GM04504 (cell line): Measurements from ENCODE around the gene FGD5.
A peak's percentile ranks its signal among the peaks of the same experiment; 100 is the strongest.

Source experiments
- DNase-seq: peaks from one replicate; pipeline ENCODE4 v3.0.0-alpha.2; 2012; ENCODE audit warnings: low read depth

FGD5 gene

DNA sequence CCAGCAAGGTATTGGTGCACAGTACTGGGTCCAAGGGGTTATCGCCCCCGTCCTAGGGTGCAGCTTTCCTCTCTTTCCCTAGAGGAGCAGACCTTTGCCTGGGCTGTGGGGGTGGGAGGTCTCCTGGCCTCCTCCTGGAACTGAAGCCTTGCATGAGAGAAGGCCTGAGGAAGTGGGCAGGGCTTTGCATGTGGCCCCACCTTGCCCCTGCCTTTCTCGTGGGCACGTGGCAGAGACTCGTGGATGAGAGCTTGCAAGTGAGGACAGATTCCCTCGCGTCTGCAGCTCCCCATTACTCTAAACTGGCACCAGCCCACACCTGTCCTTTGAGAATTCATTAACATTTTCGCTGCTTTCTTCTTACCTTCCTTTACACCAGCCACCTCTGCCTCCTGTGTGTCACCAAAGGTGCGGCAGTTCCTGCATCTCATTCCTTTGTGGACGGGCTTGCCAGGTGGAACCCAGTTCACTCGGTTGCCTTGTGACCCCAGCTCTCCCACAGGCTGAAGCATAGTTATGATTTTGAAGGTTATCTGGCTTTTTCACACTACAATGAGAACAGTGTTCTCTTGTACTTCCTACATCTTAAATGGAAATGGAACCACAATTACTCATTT lies 87.7 kb downstream of the FGD5 start:
- no peak for DNase-seq

DNA sequence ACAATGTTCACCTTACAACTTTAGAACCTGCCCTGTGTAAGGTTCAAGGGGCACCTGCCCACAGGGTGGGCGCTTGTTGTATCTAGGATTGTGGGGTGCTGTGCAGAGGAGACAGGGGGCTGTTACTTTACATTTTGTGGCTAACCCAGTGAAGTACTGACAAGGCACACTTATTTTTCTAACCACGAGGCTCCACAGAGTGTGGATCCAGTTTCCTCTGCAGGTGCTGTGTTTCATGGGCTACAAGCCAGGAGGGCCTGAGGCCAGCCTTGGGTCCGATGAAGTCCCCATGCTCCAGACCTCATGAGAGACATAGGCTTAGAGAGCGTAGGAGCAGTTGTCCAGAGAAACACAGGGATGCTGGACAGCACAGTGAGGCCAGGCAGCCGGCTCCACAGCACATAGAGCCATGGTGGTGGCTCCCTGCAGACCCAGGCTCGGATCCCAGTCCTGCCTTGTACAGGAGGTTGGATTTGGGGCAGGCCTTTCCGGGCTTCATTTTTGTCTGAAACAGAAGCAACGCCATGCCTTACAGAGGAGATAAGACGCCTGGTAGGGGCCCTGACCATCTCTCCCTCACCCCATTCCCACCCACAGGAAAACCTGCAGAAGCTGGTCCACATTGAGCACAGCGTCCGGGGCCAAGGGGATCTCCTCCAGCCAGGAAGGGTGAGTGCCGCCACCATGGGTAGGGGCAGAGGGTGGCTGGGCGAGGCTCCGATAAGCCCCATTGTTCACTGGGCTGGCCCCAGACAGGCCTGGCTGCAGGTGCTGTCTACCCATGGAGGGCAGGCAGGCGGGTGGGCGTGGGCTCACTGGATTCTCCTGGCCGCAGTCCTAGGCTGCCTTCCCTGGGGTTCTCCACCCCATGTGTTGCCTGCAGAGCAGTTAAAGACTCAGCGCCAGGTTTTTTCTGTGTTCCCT lies 88.5 kb downstream of the FGD5 start:
- no peak for DNase-seq

DNA sequence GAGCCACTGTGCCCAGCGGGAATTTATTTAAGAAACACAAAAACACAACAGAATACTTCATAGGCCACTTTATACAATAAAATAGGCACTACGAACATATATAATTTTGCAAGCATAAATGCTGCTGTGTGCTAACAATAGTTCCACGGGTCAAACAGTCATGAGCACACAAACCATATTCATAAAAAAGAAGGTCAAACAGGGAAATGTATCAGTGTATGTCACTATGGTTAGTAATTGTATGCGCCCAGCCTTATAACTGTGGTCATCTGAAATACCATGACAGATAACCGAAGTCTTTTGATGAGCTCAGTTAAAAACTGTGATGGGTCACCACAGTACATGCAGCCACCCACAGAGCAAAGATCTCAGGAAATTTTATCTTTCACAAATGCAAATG lies 90.5 kb downstream of the FGD5 start:
- no peak for DNase-seq

DNA sequence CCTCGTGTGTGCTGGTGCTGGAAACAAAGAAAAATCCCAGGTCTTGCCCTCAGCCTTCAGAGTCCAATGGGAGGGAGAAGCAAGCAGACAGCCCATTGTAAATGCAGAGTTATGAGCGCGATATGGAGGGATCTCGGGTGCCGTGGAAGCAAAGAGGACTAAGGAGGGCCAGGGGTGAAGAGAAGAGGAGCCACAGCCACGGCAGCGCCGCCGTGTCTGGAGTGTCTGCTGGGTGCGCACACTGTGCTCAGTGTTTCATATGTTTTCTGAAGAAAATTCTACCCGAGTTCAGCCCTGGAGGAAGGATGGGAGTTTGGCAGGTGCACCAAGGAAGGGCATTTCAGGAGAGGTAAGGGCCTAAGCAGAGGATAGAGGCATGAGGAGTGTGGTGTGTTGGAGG lies 92.9 kb downstream of the FGD5 start:
- DNase-seq: no peak

DNA sequence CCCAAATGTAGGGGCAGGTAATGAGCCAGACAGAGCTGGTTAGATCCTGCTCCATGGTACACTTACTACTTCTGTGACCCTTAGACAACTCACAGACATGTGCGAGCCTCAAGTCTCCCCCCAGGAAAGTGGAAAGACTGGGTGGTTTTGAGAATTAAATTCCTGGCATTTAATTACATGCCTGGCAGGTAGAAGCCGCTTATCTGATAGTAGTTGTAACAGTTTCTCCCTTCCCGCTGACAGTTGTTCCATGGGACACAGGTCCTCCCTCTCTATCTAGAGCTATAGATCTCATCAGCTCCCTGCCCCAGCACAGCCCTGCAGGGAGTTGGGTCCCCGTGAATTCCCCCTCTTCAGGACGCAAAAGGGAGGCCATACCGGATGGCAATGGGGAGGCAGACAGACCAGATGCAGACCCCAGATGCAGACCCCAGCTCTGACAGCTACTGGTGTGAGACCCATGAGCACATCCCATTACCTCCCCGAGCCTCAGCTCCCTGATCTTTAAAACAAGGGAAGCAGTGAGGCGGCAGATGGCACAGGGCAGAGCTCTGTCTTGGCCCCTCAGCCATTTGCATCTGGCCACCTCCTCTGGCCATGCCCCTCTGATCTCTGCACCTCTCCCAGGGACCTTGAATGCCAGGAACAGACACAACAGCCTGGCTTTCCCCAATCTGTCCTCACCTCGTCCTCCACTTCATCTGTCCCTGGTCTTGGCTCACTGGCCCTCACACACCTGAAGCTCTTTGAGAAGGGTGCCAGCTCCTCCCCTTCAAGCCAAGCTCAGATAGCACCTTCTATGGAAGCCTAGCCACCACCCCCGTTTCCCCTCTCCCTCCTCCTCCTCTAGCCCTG lies 94.5 kb downstream of the FGD5 start:
- DNase-seq: no peak

DNA sequence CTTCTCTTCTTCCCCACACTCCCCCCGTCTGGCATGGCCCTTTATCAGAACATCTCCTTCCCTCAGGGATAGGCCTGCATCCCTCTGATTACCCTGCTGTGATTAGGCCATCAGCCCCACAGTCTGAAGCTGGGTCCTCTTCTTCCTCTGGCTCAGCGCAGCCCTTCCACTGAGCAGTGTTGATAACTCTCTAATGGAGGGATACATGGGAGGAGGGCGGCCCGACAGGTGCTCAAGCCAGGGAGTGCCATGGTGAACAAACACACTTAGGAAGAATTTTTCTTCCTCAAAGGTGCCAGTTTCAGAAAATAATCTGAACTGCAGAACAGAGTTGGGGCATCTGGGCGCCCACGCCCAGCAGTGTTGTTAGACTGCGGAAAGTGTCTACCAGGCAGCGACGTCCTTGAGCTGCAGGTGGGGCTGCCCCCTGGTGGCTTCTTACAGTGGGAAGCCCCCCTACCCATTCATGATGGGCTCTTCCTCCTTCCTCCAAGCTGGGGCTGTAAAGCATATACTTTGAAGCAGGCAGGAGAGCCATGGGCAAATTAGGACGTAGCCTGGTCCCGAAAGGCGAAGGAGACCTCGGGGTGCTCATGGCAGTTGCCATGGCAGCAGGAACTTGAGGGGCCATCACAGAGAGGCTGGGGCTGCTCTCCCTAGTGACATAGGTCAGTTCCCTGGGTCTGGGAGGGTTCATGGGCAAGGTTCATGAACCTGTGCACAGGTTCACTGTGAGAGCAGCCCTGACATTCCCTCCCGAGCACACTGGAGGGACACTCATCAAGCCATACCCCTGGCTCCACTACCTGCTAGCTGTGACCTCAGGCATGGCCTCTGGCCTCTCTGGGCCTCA lies 95.4 kb downstream of the FGD5 start:
- no peak for DNase-seq

DNA sequence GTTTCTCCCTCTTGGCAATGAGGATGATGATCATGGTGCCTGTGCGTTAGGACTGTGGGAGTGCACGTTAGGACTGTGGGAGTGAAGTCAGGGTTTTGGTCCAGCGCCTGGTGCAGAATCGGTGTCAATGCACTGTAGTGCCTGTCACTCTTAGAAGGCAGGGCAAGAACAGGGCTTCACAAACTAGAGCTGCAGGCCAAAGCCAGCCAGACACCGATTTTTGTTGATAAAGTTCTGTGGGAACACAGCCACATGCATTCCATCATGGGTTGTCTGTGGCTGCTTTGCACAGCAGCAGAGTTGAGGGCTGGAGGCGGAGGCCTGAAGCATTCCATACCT lies 96.0 kb downstream of the FGD5 start:
- DNase-seq: no peak

DNA sequence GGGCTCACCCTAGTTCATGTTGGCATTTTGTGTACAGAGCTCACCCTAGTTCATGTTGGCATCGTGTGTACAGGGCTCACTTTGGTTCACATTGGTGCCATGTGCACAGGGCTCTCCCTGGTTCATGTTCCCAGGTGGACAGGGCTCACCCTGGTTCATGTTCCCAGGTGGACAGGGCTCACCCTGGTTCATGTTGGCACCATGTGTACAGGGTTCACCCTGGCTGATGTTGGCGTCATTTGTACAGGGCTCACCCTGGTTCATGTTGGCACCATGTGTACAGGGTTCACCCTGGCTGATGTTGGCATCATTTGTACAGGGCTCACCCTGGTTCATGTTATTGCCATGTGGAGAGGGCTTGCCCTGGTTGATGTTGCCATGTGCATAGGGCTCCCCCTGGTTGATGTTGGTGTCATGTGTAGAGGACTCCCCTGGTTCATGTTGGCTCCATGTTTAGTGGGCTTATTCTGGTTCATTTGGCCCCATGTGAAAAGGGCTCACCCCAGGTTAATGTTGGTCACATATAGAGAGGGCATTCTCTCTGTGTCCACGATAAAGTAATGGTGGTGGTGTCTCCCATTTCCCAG lies 97.0 kb downstream of the FGD5 start:
- DNase-seq: no peak

DNA sequence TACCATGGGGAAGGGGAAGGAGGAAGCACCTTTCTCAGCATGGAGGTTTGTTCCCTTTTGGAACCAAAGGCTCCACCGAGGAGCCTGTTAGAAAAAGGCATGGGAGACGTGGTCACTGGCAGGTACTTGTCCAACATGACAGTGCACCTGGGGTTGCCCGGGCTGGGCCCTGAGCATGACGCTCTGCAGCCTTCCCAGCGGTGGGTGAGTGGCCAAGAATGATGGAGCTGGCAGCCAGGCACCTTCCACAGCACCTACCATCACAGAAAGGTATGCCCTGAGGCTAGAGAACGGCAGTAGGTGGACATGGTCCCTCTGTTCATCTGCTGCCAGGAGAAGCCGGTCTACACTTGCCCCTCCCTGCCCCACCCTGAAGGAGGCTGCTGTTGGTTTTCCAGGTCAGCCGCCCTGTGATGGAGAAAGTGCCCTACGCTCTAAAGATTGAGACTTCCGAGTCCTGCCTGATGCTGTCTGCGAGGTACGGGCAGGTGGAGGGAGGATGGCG lies 99.6 kb downstream of the FGD5 start:
- DNase-seq: no peak

DNA sequence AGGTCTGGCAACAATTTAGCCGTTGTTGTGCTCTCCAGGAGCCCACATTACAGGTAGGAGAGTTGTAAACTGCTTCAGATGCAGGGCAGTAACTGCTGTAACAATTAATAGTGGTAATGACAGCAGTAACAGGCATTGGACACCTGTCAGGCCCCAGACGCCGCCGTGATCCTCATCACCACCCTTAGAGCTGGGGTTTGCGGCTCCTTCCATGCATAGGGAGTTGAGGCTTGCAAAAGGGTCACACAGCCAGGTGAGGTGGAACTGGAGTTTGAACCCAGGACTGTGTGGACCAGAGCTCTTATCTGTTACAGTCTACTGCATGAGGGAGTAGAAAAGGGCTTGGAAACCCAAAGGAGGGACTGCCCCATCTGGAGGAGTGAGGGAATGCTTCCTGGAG lies 101.8 kb downstream of the FGD5 start:
- no peak for DNase-seq

DNA sequence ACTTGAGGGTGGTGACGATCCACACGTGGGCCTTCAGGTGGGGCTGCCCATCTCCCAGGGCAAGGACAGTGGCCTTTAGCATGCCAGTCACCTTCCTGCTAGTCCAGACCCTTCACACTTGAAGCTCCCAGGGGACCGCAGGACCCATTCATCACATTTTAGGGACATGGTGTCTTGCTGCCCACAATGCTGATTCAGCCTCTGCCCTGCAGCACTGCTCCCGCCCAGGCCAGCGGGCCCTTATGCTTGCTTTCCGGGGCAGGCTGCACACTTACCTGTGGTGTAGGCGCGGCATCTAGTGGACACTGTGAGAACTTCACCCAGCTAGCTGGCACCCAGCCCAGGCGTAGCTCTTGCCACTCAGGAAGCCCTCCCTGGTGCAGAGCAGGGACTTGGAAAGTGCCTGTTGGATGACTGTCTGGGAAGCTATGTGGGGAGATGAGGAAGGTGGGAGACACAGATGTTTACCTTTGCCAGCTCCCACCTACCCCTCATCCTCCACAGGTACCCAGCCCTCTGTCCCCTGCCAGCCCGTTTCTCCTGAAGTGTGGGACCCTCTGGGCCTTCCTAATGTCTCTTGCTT lies 102.4 kb downstream of the FGD5 start:
- peak; percentile 63 for DNase-seq

DNA sequence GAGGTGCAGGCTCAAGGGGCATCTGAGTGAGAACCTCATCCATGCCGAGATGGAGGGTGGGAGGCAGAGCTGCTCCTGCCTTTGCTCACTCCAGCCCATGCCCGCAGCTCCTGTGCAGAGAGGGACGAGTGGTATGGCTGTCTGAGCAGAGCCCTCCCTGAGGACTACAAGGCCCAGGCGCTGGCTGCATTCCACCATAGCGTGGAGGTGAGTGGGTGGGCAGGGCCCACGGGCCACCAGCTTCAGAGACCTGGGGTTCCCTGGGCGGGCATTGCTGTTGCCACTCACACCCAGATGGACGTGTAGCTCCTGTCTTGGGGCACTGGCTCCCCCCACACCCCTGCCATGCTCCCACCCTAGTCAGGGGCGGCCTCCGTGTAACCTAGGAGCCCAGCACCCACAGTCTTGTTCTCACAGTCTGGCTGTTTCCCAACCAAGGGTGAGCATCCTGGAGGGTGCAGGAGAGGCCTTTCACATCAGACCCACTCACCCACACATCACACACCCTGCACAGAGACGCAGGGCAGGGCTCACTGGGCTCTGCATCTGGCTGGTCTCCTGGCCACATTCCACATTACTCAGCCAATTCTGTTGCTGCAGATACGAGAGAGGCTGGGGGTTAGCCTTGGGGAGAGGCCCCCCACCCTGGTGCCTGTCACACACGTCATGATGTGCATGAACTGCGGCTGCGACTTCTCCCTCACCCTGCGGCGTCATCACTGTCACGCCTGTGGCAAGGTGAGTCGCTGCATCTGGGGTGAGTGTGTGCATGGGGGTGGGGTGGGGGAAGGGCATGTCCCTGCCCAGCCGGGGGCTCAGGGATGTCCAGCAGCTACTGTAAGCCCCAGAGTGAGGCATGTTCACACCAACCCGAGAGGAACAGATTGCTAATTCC lies 103.3 kb downstream of the FGD5 start:
- no peak for DNase-seq

DNA sequence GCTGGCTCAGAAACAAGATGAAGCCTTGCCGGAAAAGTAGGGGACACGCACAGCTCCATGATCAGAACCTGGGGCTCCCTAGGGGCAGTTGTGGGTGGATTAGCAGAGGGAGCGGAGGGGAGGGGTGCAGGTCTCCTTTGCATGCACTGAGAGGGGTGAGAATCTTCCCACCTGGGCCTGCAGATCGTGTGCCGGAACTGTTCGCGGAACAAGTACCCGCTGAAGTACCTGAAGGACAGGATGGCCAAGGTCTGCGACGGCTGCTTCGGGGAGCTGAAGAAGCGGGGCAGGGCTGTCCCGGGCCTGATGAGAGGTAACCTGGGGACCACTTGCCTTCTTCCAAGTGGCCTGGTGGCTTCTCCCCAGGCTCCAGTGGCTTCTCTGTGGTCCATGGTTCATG lies 104.1 kb downstream of the FGD5 start:
- no peak for DNase-seq

DNA sequence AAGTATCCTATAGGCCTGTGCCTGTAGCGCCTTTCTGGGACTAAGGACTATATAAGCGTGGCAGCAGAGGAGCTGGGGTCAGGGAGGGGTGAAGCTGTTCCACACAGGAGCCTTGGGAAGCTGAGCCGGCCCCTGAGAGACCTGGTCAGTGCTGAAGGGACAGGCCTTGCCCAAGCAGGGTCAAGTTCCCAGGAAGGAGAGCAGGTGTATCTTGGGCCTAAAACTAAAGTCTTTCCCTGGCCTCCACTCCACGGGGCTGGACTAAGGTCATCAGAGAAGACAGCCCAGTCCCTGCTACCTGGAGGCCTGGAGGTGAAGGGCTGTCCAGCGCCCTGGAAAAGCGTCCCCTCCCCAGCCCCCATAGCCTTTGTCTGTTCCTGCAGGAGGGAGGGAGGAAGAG lies 104.7 kb downstream of the FGD5 start:
- no peak for DNase-seq

DNA sequence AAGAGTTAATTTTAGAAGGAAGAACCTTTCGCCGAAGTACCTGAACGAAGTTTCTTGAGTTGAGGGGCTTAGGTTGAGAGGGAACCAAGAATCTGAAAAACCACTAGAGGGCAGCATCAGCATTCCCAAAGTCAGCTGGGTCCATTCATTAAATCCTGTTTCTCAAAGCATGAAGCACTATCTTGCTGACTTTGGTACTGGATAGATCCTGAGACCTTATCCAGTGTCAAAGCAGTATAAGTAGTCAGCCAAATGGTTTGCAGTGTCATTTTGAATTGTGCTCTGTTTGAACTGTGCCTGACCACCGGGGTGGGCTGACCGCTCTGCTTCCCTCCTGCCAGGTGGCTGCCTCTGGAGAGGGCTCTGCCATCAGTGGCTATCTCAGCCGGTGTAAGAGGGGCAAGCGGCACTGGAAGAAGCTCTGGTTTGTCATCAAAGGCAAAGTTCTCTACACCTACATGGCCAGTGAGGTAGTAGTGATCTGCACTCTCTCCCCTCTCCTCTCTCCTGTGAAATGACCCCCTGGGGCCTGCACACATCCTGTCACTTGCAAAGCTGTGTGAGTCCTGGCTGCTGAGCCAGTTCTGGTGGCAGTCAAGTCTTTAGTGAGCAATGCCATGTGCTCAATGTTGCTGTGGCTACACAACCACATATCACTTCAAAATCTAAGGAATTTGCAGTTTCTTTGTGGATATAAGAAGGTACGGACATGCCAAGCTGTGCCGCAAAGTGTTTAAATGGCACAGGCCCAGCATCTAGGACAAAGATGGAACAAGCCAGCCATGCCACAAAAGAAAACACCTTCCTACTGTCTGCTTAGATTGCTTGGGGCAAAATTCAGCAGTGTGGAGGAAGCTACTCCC lies 107.2 kb downstream of the FGD5 start:
- peak; percentile 24 for DNase-seq

DNA sequence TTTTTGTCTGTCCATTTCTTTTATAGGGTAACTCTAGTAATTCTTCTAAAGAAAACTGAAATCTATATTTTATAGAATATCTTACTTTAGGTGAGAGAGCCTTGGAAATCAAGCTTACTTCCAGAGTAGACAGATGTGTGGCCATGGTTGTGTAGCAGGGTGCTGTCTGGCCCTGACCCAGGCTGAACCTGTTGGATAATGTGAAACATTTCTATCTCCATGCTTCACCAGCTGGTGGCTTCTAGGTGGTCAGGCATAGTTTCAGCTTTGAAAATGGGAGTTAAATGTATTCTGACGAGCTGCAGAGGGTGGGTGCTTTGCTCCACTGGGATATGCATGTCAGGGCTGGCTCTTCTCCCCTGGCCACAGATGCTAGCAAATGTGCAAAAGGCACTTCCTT lies 107.8 kb downstream of the FGD5 start:
- DNase-seq: no peak

DNA sequence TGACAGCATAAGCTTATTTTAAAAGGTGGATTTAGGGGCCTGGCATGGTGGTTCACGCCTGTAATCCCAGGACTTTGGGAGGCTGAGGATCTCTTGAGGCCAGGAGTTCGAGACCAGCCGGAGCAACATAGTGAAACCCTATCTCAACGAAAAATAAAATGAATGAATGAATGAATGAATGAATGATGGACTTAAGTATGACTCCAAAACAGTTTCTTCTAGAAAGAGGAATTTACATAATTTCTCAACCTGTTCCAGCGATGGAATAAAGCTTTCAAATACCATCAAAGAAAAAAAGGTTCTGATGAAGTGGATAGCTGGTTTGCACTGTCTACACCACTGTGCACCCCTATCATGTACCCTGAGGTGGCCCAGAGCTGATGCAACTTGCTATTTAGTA lies 108.5 kb downstream of the FGD5 start:
- no peak for DNase-seq

DNA sequence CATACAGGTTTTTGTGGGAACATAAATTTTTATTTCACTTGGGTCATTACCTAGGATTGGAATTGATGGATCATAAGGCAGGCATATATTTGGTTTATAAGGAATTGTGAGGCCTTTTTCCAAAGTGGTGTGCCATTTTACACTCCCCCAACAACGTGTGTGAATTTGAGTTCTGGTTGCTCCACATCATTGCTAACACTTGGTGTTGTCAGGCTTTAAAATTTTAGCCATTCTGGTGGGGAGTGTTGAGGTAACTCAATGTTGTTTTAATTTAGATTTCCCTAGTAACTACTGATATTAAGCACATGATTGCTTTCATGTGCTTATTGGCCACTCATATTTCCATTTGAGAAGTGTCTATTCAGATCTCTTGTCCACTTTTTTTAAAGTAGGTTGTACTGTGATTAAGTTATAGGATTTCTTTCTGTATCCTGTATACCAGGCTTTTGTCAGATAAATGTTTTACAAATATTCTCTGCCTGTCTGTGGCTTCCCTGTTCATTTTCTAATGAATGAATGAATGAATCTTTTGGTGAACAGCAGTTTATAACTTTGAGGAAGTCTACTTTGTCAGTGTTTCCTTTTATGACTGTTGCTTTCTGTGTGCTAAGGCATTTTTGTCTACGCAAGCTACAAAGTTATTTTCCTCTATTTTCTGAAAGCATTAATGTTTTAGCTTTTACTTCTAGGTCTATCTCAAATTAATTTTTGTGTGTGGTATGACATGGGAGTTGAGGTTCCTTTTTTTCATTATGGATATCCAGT lies 110.7 kb downstream of the FGD5 start:
- DNase-seq: no peak
